Stimulated activated naive B cell treated with anti-CD40 and anti-IgM and Interleukin-4, amounts not matched to agents 10 μg/mL and 1 μg/mL and 100 μg/mL, for 72 hours (primary cell): Measurements from ENCODE around the gene BUB1.

Experiments
- ATAC-seq, 2 donors: fragments of 150-1000 bp; cut with Tn5 transposase; replicated peaks; 2 replicates each; pipeline ENCODE4 v1.10.0; 2021; ENCODE audit warnings: moderate library complexity in 1 of 2
- DNase-seq: peaks from one replicate; pipeline ENCODE4 v3.0.0; 2021
- H3K27ac Mint-ChIP-seq: one replicate; pipeline ENCODE4 v1.8.0; 2022; ENCODE audit warnings: mild to moderate bottlenecking, mixed read lengths
- H3K27me3 Mint-ChIP-seq, 2 donors: one replicate each; pipeline ENCODE4 v1.8.0; 2022; ENCODE audit warnings: mixed read lengths in 2 of 2
- H3K36me3 Mint-ChIP-seq, 2 donors: one replicate each; pipeline ENCODE4 v1.8.0; 2022; ENCODE audit warnings: mixed read lengths in 2 of 2, mild to moderate bottlenecking in 1 of 2
- H3K4me1 Mint-ChIP-seq, 2 donors: one replicate each; pipeline ENCODE4 v1.8.0; 2022; ENCODE audit warnings: mixed read lengths in 2 of 2, mild to moderate bottlenecking in 1 of 2
- H3K4me3 Mint-ChIP-seq, 2 donors: one replicate each; pipeline ENCODE4 v1.8.0; 2022; ENCODE audit warnings: mild to moderate bottlenecking in 2 of 2, mixed read lengths in 2 of 2, moderate library complexity in 1 of 2
- H3K9me3 Mint-ChIP-seq, 2 donors: one replicate each; pipeline ENCODE4 v1.8.0; 2022; ENCODE audit warnings: mixed read lengths in 2 of 2, mild to moderate bottlenecking in 1 of 2

The BUB1 gene

GRCh38 chr2:110677530-110678456 is at the start of gene BUB1:
Gene BUB1, minus strand, starts transcription at chr2:110678063. Its CDS starts 68 bp downstream, at chr2:110677995.
- H3K27ac Mint-ChIP-seq: peak within 1 kb of the TSS; percentile 87
- peaks cover 17 to 31% of the 10 kb centered on the region in 2 donors for H3K4me1 Mint-ChIP-seq
- peak within 1 kb of the TSS; percentile 87 to 88 for H3K4me3 Mint-ChIP-seq
- no peaks in the 10 kb centered on the region for H3K9me3 Mint-ChIP-seq
- ATAC-seq (peak; percentile 90 to 94), DNase-seq (peak; percentile 94)
- H3K27me3 Mint-ChIP-seq: no peaks in the 10 kb centered on the region
- H3K36me3 Mint-ChIP-seq: peaks cover 0 to 1% of the 10 kb centered on the region in 2 donors

GRCh38 chr2:110726285-110726684 is 48.4 kb upstream of the BUB1 start:
- H3K36me3 Mint-ChIP-seq: no peaks in the 10 kb centered on the region
- peaks cover 40 to 50% of the 10 kb centered on the region in 2 donors for H3K27me3 Mint-ChIP-seq
- H3K27ac Mint-ChIP-seq: no peak overlapping the region
- H3K4me1 Mint-ChIP-seq: peaks cover 3 to 6% of the 10 kb centered on the region in 2 donors
- ATAC-seq: no peak
- DNase-seq: no peak
- H3K9me3 Mint-ChIP-seq: no peaks in the 10 kb centered on the region
- no peak overlapping the region for H3K4me3 Mint-ChIP-seq

GRCh38 chr2:110725859-110726258 is 48.0 kb upstream of the BUB1 start:
- Mint-ChIP-seq H3K27ac (no peak overlapping the region), H3K27me3 (peaks cover 35 to 45% of the 10 kb centered on the region in 2 donors), H3K4me3 (no peak overlapping the region), H3K4me1 (peaks cover 0 to 2% of the 10 kb centered on the region in 2 donors), H3K36me3 (no peaks in the 10 kb centered on the region), H3K9me3 (no peaks in the 10 kb centered on the region)
- no peak for ATAC-seq
- no peak for DNase-seq

GRCh38 chr2:110725370-110725769 is 47.5 kb upstream of the BUB1 start:
- peaks cover 33 to 43% of the 10 kb centered on the region in 2 donors for H3K27me3 Mint-ChIP-seq
- H3K4me3 Mint-ChIP-seq: no peak overlapping the region
- ATAC-seq (no peak), DNase-seq (no peak)
- H3K9me3 Mint-ChIP-seq: no peaks in the 10 kb centered on the region
- H3K36me3 Mint-ChIP-seq: no peaks in the 10 kb centered on the region
- H3K27ac Mint-ChIP-seq: no peak overlapping the region
- no peaks in the 10 kb centered on the region for H3K4me1 Mint-ChIP-seq

GRCh38 chr2:110724820-110725219 is 47.0 kb upstream of the BUB1 start:
- H3K27me3 Mint-ChIP-seq: peaks cover 35 to 47% of the 10 kb centered on the region in 2 donors
- ATAC-seq: no peak
- no peak overlapping the region for H3K27ac Mint-ChIP-seq
- H3K9me3 Mint-ChIP-seq: no peaks in the 10 kb centered on the region
- no peak overlapping the region for H3K4me3 Mint-ChIP-seq
- no peak for DNase-seq
- no peaks in the 10 kb centered on the region for H3K4me1 Mint-ChIP-seq
- no peaks in the 10 kb centered on the region for H3K36me3 Mint-ChIP-seq

- no peaks in the 10 kb centered on the region for H3K9me3 Mint-ChIP-seq
- no peak overlapping the region for H3K27ac Mint-ChIP-seq
- peaks cover 0 to 2% of the 10 kb centered on the region in 2 donors for H3K4me1 Mint-ChIP-seq
- peaks cover 35 to 50% of the 10 kb centered on the region in 2 donors for H3K27me3 Mint-ChIP-seq
- ATAC-seq (no peak), DNase-seq (no peak)
- H3K4me3 Mint-ChIP-seq: no peak overlapping the region
- H3K36me3 Mint-ChIP-seq: no peaks in the 10 kb centered on the region
Observed at GRCh38 chr2:110720547-110720946, 42.7 kb upstream of the BUB1 start.

- Mint-ChIP-seq H3K4me1 (peaks cover 0 to 2% of the 10 kb centered on the region in 2 donors), H3K27me3 (peaks cover 30 to 42% of the 10 kb centered on the region in 2 donors)
- ATAC-seq: no peak
Observed at GRCh38 chr2:110718990-110719389, 41.1 kb upstream of the BUB1 start.

GRCh38 chr2:110718382-110718781 is 40.5 kb upstream of the BUB1 start:
- peaks cover 0 to 2% of the 10 kb centered on the region in 2 donors for H3K4me1 Mint-ChIP-seq
- no peaks in the 10 kb centered on the region for H3K9me3 Mint-ChIP-seq
- no peak overlapping the region for H3K4me3 Mint-ChIP-seq
- DNase-seq (no peak), ATAC-seq (no peak)
- H3K27ac Mint-ChIP-seq: no peak overlapping the region
- H3K27me3 Mint-ChIP-seq: peaks cover 26 to 38% of the 10 kb centered on the region in 2 donors
- no peaks in the 10 kb centered on the region for H3K36me3 Mint-ChIP-seq

More at GRCh38 chr2:110718990-110719389, 41.1 kb upstream of the BUB1 start:
- Mint-ChIP-seq H3K36me3 (no peaks in the 10 kb centered on the region), H3K9me3 (no peaks in the 10 kb centered on the region), H3K4me3 (no peak overlapping the region), H3K27ac (no peak overlapping the region)
- DNase-seq: no peak

- peaks cover 0 to 2% of the 10 kb centered on the region in 2 donors for H3K4me1 Mint-ChIP-seq
- DNase-seq (no peak), ATAC-seq (no peak)
- H3K9me3 Mint-ChIP-seq: no peaks in the 10 kb centered on the region
- no peaks in the 10 kb centered on the region for H3K36me3 Mint-ChIP-seq
- no peak overlapping the region for H3K27ac Mint-ChIP-seq
- no peak overlapping the region for H3K4me3 Mint-ChIP-seq
- H3K27me3 Mint-ChIP-seq: peaks cover 26 to 38% of the 10 kb centered on the region in 2 donors
Observed at GRCh38 chr2:110717734-110718133, 39.9 kb upstream of the BUB1 start.

- H3K27me3 Mint-ChIP-seq: peaks cover 30 to 41% of the 10 kb centered on the region in 2 donors
- ATAC-seq (no peak), DNase-seq (no peak)
- no peaks in the 10 kb centered on the region for H3K36me3 Mint-ChIP-seq
- H3K4me1 Mint-ChIP-seq: peaks cover 0 to 2% of the 10 kb centered on the region in 2 donors
- H3K4me3 Mint-ChIP-seq: no peak overlapping the region
- no peaks in the 10 kb centered on the region for H3K9me3 Mint-ChIP-seq
- H3K27ac Mint-ChIP-seq: no peak overlapping the region
Observed at GRCh38 chr2:110716959-110717645, 39.2 kb upstream of the BUB1 start.

GRCh38 chr2:110714452-110715224 is 36.8 kb upstream of the BUB1 start:
- Mint-ChIP-seq H3K27me3 (peaks cover 30 to 41% of the 10 kb centered on the region in 2 donors), H3K9me3 (no peaks in the 10 kb centered on the region), H3K36me3 (no peaks in the 10 kb centered on the region), H3K4me3 (no peak overlapping the region), H3K4me1 (peaks cover 0 to 2% of the 10 kb centered on the region in 2 donors), H3K27ac (no peak overlapping the region)
- ATAC-seq (no peak), DNase-seq (no peak)

GRCh38 chr2:110713513-110714362 is 35.9 kb upstream of the BUB1 start:
- H3K4me3 Mint-ChIP-seq: no peak overlapping the region
- H3K36me3 Mint-ChIP-seq: no peaks in the 10 kb centered on the region
- H3K4me1 Mint-ChIP-seq: peaks cover 0 to 2% of the 10 kb centered on the region in 2 donors
- peaks cover 34 to 41% of the 10 kb centered on the region in 2 donors for H3K27me3 Mint-ChIP-seq
- peak; percentile 57 to 58 for ATAC-seq
- H3K27ac Mint-ChIP-seq: no peak overlapping the region
- no peaks in the 10 kb centered on the region for H3K9me3 Mint-ChIP-seq
- no peak for DNase-seq

- peaks cover 35 to 40% of the 10 kb centered on the region in 2 donors for H3K27me3 Mint-ChIP-seq
- ATAC-seq: no peak
Observed at GRCh38 chr2:110712737-110713136, 34.9 kb upstream of the BUB1 start.

More at GRCh38 chr2:110712737-110713136, 34.9 kb upstream of the BUB1 start:
- Mint-ChIP-seq H3K4me1 (peaks cover 0 to 2% of the 10 kb centered on the region in 2 donors), H3K27ac (no peak overlapping the region), H3K9me3 (no peaks in the 10 kb centered on the region), H3K4me3 (no peak overlapping the region), H3K36me3 (no peaks in the 10 kb centered on the region)
- no peak for DNase-seq
